Left renal pelvis (tissue), 4 donors: Measurements from ENCODE around the gene ASPHD2. TPM values are rescaled to one million over a fixed set of nuclear protein-coding genes. Genes with fewer than 3 reads are reported as not detected.
"Not testable (repeated sequence)": the region's sequence is repeated elsewhere in the genome, so short reads cannot be mapped to it uniquely, and the experiment has no call there.

Experiments used
- DNase-seq, 4 donors: peaks; one replicate each; pipeline ENCODE4 v3.0.0-alpha.2; 2013; ENCODE audit warnings: low read depth in 4 of 4, low spot score in 3 of 4
- polyA plus RNA-seq, 4 donors: library from polyadenylated mRNA; unstranded; fragments of 120-200 nt; gene quantifications; one replicate each; pipeline ENCODE4 v1.2.1, GENCODE V29; 2013; ENCODE audit not compliant: insufficient read length in 4 of 4

ASPHD2 gene
- polyA plus RNA-seq = 1 to 10 TPM; 1.6 to 4.1 (median 4.1) TPM

- DNase-seq = peak; percentile 18 to 36 (median 30)
Measured at GRCh38 chr22:26428515-26429457, at the start of gene ASPHD2. TSS of gene ASPHD2 (plus strand) at chr22:26429260. CDS start at chr22:26433616, 4,356 bp downstream.

DNA sequence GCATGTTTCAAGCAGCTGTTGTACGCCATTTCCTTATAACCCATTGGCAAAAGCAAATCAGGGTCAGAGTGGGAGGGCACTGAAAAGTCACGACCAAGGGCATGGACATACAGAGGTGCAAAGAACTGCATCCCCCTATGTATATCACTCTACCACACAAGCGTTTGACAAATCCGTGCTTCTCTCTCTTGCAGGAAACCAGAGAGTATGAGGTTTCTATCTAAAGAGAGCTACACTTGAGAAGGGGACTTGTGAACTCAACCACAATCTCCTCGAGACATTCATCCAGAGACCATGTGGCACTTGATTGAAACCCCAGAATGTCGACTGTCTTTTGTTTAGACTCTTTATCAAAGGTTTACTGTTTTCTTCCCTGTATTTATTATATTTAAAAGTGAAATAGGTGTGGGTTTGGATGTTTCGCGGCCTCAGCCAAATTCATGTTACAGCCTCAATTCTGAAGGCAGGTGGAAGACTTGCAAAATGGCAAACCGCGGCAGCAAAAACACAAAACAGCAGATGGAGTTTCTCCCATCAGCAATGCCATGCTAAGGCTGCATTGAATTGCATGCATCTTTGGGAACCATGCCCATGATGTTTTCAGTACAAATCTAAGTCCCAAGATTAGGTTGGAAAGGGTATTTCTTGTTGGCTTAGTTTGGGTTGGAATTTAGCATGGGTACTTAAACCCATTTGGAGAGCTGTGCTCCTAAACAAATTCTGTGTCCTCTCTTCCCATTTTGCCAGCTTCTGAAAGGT lies 48.8 kb upstream of the ASPHD2 start:
- no peak for DNase-seq

DNA sequence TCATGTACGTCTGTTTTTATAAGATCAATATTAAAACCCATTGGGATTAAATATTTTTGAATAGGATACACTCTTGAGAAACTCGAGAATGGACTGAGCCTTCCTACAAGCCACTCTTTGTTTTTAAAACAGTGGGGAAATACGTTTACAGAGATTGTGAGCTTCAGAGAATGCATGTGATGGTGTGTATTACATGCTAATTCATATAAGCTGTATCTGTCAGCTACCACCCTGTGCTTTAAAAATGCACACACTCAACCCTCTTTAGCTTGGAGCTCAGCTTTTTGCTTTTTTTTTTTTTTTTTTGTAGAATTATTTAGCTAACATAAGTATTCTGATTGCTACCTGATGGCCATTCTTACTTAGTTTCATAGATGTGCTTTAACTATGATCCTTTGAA lies 46.3 kb upstream of the ASPHD2 start:
- DNase-seq = no peak

DNA sequence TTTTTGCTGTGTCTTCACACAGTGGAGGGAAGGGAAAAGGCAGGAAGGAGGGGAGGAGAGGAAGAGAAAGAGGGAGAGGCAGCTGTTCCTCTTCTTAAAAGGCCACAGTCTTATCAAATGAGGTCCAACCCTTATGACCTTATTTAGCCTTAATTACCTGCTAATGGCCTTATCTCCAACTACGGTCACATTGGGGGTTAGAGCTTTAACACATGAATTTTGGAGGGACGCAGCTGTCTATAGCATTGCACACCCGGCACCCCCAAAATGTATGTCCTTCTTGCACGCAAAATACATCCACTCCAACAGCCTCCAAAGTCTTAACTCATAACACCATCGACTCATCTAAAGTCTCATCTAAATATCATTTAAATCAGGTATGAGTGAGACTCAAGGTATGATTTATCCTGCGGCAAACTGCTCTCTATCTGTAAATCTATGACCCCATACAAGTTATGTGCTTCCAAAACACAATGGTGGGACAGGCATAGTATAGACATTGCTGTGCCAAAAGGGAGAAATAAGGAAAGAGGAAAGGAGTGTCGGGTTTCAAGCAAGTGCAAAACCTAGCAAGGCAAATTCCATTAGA lies 45.0 kb upstream of the ASPHD2 start:
- no peak for DNase-seq

DNA sequence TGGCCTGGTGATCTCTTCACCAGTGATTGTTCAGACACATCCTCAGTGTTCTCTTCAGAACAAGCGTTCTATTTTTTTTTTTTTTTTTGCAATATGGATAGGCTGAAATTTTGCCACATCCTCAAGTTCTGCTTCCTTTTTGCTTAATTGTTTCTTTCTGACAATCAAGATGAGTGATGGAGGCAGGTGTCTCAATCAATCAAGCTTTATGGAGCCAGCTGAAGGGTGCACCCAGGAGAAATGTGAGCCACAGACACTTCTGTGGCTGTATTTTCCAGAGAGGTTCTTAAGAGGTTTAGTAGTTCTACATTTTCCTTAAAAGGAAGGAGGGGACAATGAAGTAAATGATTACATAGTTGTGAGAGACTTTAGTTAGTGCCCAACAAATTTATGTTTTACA lies 43.9 kb upstream of the ASPHD2 start:
- no peak for DNase-seq

- no peak for DNase-seq
Measured at GRCh38 chr22:26389125-26389524, 39.9 kb upstream of the ASPHD2 start.

DNA sequence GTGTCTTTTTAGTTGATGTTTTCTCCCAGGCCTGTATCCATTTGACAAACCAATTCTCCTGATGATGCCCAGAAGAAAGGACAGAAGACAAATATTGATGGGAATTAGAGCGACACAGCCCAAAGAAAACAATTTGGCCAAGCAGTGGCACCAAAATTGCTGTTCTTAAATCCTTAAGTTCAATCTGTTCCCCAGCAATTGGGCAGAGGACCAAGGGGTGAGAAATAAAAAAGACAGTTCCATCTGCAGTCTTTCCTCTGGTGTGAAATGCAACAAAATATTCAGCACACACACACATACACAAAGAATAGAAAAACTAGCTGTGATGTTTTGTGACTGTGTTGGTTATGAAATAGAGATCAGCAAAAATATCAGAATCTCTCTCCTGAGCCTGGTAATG lies 38.0 kb upstream of the ASPHD2 start:
- no peak for DNase-seq

DNA sequence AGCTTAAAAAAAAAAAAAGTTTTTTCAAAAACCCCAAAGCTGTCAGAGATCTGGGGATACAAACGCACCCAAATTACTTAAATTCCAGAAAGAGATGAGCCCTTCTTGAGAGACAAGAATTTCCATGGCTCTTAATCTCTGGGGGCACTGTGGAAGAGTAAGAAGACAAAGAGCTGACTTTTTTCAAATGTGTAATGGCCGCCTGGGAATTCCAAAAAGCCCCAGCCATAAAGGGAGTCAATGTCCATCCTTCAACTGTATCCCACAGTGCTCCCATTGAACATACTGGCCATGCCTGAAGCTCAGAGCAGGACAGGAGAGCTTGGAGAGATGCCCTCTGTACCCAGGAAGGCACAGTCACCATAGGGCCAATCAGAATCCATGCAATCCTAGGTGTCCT lies 37.4 kb upstream of the ASPHD2 start:
- no peak for DNase-seq

DNA sequence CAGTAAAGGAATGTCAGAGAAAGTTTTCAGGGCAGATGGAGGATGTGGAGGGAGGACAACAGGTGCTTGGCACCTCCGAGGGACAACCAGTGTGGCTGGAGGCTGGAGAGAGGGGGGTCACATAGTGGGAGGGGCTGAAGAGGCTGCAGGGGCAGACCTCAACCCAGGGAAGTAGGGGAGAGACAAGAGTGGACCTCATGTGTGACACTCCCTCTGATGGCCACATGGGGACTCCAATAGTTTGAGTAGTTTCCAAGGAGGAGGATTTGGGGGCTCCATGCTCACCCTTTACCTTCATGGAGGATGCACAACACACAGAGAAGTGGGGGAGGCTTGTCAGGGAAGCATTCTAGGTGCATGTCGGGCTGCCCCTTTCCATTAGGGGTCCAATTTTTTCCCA lies 35.1 kb upstream of the ASPHD2 start:
- no peak for DNase-seq

DNA sequence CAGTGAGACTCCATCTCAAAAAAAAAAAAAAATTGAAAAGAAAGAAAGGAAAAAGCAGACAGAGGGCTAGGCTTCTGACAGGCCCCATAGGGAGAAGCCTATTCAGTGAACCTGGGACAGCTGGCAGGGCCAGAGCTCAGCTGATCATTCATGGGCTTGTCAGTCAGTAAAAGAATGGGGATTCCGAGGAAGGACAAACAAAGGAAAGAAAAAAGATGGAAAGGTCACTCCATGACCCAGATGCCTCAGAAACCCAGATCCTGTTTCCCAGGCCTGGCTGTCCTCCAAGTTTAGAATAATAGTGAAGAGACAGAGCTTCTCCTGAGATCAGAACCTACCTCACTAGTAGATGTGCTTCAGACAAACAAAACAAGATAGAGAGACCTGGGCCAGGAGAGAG lies 34.3 kb upstream of the ASPHD2 start:
- DNase-seq = no peak

DNA sequence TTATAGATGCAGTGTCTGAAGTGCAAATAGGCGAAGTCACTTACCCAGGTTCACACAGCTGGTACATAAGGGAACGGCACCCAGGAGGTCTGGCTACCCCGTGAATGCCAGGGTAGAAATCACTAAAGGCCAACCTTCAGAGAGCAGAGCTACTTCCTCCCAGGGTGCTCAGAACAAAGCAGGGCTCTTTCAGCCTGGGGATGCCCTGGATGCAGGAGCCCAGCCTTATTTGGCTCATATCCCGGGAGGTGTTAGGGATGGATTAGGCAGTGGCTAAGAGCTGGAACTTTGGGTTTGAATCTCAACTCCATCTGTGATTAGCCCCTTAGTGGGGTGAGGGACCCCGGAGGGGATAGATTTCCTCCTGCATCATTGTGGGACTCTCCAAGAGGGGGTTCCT lies 33.1 kb upstream of the ASPHD2 start:
- DNase-seq = no peak

GRCh38 chr22:26398741-26399153 lies 30.3 kb upstream of the ASPHD2 start:
- DNase-seq = peak in 1 of 4 donors; percentile 26

GRCh38 chr22:26399289-26399688 lies 29.8 kb upstream of the ASPHD2 start:
- no peak for DNase-seq

- DNase-seq = no peak
Measured at GRCh38 chr22:26401726-26402125, 27.3 kb upstream of the ASPHD2 start.

DNA sequence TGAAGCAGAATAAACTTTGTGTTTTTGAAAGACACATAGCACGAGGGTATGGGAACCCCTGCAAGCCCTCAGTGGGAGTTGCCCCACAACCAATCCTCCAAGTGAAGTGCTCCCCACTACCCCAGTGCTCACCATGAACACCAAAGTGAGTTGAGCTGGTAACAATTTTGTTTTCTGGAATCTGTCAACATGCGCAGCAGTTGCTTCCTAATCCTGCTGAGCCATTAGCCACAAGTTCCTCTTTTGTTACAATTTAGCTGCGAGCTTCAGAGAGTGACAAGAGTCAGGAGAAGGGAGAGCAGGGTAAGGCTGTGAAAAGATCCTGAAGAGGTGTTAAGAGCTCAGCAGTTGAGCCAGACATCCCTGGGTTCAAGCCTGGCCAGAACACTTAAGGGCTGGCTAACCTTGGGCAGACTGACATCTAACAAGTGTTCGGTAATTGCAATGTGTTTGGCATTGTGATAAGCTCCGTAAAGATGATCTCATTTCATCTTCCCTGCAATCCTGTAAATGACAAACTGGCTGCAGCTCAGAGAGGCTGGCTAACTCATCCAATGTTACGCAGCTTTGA lies 24.1 kb upstream of the ASPHD2 start:
- no peak for DNase-seq

- DNase-seq = no peak
Measured at GRCh38 chr22:26406118-26406517, 22.9 kb upstream of the ASPHD2 start.

- DNase-seq = not testable (repeated sequence)
Measured at GRCh38 chr22:26408562-26409220, 20.4 kb upstream of the ASPHD2 start.

DNA sequence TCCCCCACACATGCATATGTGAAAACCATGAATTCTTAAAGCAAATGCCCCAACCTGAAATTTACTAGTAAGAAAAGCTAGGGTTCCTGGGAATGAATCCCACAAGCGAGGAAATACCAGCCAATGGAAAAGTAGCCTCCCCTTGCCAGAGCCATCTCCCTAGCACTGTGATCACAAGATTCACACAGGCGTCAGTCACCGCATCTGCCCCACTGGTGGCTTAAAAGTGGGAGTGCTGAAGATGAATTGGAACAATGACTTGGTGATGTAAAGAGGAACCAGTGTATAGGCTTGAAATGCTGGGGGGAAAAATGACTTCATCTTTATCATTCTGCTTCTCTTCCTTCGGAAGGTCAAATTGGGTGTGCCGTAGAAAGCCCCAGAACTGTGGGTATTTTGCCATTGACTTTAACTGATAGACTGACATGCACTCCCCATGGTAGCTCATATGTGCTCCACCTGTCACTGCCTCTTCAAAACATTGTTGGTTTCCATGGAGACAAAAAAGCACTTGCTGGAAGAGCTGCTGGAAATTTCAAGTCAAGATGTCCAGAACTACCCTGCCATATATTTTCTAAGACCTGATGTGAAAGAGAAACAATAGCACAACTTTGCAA lies 19.2 kb upstream of the ASPHD2 start:
- no peak for DNase-seq

- DNase-seq = no peak
Measured at GRCh38 chr22:26410386-26410785, 18.7 kb upstream of the ASPHD2 start.

DNA sequence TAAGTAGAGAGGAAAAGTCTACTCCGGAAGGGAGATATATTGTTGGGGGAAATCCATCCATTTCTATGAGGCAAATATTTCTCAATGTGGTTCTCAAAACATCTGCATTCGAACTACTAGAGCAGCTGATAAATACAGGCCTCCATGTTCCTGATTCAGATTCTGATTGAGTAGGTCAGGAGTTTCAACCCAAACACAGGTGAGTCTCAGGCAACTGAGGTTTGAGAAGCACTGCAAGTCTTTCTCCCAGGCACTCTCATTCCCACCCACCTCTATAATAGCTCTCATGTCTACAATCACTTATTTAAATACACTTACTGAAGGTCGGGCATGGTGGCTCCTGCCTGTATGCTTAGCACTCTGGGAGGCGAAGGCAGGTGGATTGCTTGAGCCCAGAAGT lies 14.7 kb upstream of the ASPHD2 start:
- DNase-seq = no peak
